ENCODE data around the gene CNPY4. TPM values are rescaled to one million over a fixed set of nuclear protein-coding genes. Genes with fewer than 3 reads are reported as not detected.
"Not testable (repeated sequence)": the region's sequence is repeated elsewhere in the genome, so short reads cannot be mapped to it uniquely, and the experiment has no call there.

Gene CNPY4
- total RNA-seq, 2 donors from 2014 or later = 0.99 to 2.3 TPM

DNA sequence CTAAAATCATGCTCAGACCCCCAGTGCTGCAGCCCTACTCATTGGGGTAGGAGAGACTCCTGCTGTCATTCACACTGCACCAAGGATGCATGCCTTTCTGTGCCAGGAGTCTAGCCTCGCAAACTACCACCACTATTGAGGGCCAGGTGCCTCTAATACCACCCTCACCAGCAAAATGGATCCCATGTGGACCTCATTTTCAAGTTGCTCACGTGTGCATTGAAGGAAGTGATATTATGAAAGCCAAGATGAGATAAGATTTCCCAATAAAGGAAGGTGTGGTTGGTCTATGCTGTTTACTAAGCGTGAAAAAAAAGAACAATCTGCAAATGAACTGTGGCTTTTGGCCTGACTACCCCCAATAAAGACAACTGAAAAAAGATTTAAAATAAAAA lies 22.1 kb downstream of the CNPY4 start:
- Histone ChIP-seq H3K4me3 (no peak overlapping the region), H3K9me3 (no peaks in the 10 kb centered on the region), H3K27me3 (no peaks in the 10 kb centered on the region), H3K36me3 (replicated peaks in 1 of 2; ENCODE audit: insufficient read depth in 1 of 2, low read depth in 2 of 2) (no peaks in the 10 kb centered on the region), H3K4me1 (no peaks in the 10 kb centered on the region), H3K27ac (no peak overlapping the region)
- intact Hi-C loops (cut with DNase I) = no loop called here
- 56 to 66% methylated on average over 3 of the region's 3 CpGs for whole genome bisulfite sequencing, 2 donors
- no peak for DNase-seq
- TF ChIP-seq POLR2A (IDR thresholded peaks at IDR 0.05) (no peak), CTCF (IDR thresholded peaks at IDR 0.05) (no peak)
- ATAC-seq = no peak

DNA sequence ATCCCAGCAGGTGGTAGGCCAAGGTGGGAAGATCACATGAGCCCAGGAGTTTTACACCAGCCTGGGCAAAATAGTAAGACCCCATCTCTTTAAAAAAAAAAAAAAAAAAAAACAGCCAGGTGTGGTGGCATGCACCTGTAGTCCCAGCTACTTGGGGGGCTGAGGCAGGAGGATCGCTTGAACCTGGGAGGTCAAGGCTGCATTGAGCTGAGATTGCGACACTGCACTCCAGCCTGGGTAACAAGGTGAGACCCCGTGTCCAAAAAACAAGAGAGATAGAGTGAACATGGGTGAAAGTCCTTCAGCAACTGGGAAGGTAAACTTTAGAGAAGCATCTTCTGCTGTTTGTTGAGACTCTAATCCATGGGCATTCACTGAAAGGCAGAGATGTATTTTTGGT lies 23.0 kb downstream of the CNPY4 start:
- no peak for ATAC-seq
- Histone ChIP-seq H3K36me3 (replicated peaks in 1 of 2; ENCODE audit: insufficient read depth in 1 of 2, low read depth in 2 of 2) (no peaks in the 10 kb centered on the region), H3K27me3 (no peaks in the 10 kb centered on the region), H3K27ac (no peak overlapping the region), H3K4me3 (no peak overlapping the region), H3K9me3 (no peaks in the 10 kb centered on the region), H3K4me1 (no peaks in the 10 kb centered on the region)
- intact Hi-C loops (cut with DNase I) = no loop called here
- no peak for DNase-seq
- 94 to 96% methylated on average over 3 of the region's 3 CpGs for WGBS, 2 donors
- no peak for TF ChIP-seq CTCF (IDR thresholded peaks at IDR 0.05)
- TF ChIP-seq POLR2A (IDR thresholded peaks at IDR 0.05) = no peak

- WGBS, 2 donors = 76 to 90% methylated on average over 4 of the region's 4 CpGs
- intact Hi-C loops (cut with DNase I); DNase-seq; H3K9me3 ChIP-seq; ATAC-seq; H3K27me3 ChIP-seq; H3K4me3 ChIP-seq; H3K36me3 ChIP-seq (replicated peaks in 1 of 2; ENCODE audit: insufficient read depth in 1 of 2, low read depth in 2 of 2); H3K27ac ChIP-seq: not testable (repeated sequence)
- H3K4me1 ChIP-seq = peaks cover 17% of the 10 kb centered on the region
Measured at GRCh38 chr7:100146350-100146749, 26.9 kb downstream of the CNPY4 start.

DNA sequence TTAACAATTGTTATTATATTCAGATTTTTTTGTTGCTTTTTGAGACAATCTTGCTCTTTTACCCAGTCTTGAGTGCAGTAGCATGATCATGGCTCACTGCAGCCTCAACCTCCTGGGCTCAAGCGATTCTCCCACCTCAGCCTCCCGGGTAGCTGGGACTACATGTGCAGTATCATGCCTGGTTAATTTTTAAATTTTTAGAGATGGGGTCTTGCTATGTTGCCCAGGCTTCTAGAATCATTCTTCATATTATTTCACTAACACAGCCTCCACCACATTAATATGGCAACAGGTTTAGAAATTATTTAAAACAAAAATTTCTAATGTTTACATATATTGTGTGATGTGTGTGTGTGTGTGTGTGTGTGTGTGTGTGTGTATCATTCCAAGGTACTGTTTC lies 27.8 kb downstream of the CNPY4 start:
- H3K4me1 ChIP-seq = peaks cover 17% of the 10 kb centered on the region
- no peaks in the 10 kb centered on the region for H3K36me3 ChIP-seq (replicated peaks in 1 of 2; ENCODE audit: insufficient read depth in 1 of 2, low read depth in 2 of 2)
- no peaks in the 10 kb centered on the region for H3K27me3 ChIP-seq
- 85 to 97% methylated on average over 2 of the region's 2 CpGs for WGBS, 2 donors
- no peak overlapping the region for H3K4me3 ChIP-seq
- DNase-seq (no peak), ATAC-seq (no peak)
- TF ChIP-seq CTCF (IDR thresholded peaks at IDR 0.05) (no peak), POLR2A (IDR thresholded peaks at IDR 0.05) (no peak)
- H3K9me3 ChIP-seq = no peaks in the 10 kb centered on the region
- no peak overlapping the region for H3K27ac ChIP-seq
- intact Hi-C loops (cut with DNase I) = no loop called here

DNA sequence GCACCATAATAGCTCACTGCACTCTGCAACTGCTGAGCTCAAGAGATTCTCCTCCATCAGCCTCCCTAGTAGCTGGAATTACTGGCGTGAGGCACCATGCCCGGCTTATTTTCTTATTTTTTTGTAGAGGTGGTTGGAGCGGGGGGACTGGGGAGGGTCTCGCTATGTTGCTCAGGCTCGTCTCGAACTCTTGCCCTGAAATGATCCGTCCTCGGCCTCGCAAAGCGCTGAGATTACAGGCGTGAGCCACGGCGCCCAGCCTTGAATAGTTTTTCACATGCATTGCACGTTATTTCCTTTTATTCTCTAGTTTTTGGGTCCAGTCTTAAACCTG lies 28.8 kb downstream of the CNPY4 start:
- H3K4me3 ChIP-seq = no peak overlapping the region
- TF ChIP-seq POLR2A (IDR thresholded peaks at IDR 0.05) = no peak
- TF ChIP-seq CTCF (IDR thresholded peaks at IDR 0.05) = no peak
- peaks cover 17% of the 10 kb centered on the region for H3K4me1 ChIP-seq
- DNase-seq (no peak), ATAC-seq (no peak)
- H3K27me3 ChIP-seq = no peaks in the 10 kb centered on the region
- H3K36me3 ChIP-seq (replicated peaks in 1 of 2; ENCODE audit: insufficient read depth in 1 of 2, low read depth in 2 of 2) = no peaks in the 10 kb centered on the region
- no peaks in the 10 kb centered on the region for H3K9me3 ChIP-seq
- intact Hi-C loops (cut with DNase I) = no loop called here
- H3K27ac ChIP-seq = peak overlapping the region; percentile 32 to 87 (median 60)
- 6 to 9% methylated on average over 14 of the region's 14 CpGs for WGBS, 2 donors

Data from body of pancreas (tissue), 4 donors.